SHP77 (cell line): ENCODE results near the gene WDR88.
"Not testable (repeated sequence)": the region's sequence is repeated elsewhere in the genome, so short reads cannot be mapped to it uniquely, and the experiment has no call there.

Source experiments
- DNase-seq, 2 experiments: peaks; one replicate each; lab custom pipeline; 2025; lab: John Stamatoyannopoulos, UW

The WDR88 gene

DNA sequence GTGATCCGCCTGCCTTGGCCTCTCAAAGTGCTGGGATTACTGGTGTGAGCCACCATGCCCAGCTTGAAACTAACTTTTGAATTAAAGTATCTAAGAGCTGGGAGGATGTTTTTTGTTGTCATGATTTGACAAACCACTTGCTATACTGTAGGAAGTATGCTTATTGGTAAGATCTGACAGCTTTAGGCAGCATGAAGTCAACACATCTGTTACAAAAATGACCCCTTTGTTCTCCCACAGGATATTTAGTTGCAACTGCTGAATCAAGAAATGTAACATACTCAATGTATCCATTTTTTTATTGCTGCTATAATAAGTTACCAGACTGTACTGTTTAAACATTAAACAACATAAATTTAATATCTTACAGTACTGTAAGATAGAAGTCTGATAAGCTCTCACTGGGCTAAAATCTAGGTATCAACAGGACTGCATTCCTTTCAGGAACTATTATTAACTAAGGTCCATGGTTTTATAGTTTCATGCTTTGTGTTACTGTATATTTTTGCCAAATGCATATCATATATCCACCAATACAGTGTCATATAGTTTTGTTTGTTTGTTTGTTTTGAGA is 39.4 kb downstream of the WDR88 start:
- DNase-seq = no peak

DNA sequence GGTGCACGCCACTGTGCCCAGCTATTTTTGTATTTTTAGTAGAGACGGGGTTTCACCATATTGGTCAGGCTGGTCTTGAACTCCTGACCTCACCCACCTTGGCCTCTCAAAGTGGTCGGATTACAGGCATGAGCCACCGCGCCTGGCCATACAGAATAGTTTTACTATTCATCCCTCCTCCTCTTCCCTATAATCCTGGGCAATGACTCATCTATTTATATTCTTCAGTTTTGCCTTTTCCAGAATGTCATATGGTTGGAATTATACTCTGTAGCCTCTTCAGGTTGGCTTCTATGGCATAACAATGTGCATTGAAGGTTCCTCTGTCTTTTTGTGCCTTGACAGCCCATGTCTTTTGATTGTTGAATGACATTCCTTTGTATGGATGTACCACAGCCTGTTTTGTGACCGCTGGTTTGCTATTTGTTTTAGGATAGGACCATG is 40.0 kb downstream of the WDR88 start:
- no peak for DNase-seq

DNA sequence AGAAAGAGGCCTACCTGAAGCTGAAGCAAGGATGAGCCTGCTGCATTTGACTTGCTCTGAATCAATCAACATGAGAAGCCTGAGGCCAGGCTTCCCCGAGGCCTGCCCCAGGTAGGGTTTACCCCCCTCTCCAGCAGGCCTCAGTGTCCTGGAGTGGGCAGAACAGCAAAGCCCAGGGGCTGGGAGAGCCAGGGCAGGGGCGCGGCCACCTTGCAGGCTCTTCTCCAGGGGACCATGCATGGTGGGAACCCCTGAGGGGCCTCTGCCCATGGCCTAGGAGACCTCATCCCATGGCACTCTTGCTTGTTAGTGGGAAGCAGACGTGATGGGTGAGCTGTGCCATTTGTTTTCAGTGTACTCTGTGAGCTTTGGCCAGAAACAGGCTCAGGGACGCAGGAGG is 42.3 kb downstream of the WDR88 start:
- no peak for DNase-seq

DNA sequence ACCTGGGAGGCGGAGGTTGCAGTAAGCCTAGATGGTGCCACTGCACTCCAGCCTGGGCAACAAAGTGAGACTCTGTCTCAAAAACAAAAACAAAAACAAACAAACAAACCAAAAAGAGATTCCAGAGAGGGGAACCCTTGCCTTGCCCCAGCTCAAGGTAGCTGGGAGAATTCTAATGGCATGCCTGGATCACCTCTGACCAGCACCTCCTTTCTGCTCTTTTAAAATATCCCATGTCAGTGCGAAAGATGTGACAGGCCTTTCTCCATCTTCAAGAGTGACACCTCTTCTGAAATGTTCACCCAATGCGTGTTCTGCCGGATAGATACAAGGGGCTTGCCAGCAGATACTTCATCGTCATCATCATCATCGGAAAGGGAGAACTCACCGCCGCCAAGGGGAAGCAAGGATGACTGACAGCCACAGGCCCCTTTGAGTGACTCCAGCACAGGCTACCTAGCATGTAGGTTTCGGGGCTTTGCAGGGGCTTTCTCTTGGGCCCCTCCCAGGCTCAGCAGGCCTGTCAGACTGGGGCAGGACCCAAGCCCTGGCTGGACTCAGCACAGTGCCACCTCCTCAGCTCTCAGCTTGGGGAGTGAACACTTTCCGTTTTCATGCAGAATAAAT is 43.4 kb downstream of the WDR88 start:
- DNase-seq = no peak

DNA sequence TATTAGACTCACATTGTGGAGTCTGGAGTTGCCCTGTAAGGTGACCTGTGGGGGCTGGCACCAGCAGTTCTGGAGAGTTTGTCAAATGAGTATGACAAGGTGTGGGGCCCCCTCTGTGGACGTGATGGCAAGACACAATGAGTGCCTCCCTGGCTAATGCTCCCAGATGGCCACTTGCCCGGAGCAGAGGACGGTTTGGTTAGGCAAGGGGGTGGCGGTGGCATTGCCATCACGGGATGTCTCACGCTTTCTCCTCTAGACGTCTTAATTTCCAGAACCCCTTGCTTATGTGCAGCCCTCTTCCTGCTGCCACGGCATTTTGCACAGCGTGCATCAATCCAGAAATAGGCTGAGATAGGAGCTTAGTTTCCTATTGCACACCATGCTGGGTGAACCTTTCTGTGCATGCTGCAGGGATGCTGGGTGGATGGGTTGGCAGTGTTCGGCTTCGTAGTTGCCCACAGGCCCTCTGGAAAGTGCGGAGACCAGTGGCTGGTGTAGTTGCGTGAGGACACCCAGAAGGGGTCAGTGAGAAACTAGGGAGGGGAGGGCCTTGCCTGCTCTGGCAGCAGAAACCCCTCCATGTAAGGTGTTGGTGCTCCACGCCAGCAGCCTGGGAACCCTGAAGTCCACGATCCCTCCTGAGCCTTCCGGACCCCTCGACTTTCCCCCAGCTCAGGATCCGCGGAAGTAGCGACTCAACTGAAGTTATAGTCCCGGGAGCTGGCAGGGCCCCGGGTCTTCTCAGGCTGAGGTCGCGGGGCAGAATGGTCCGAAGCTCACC is 44.2 kb downstream of the WDR88 start:
- DNase-seq = no peak

DNA sequence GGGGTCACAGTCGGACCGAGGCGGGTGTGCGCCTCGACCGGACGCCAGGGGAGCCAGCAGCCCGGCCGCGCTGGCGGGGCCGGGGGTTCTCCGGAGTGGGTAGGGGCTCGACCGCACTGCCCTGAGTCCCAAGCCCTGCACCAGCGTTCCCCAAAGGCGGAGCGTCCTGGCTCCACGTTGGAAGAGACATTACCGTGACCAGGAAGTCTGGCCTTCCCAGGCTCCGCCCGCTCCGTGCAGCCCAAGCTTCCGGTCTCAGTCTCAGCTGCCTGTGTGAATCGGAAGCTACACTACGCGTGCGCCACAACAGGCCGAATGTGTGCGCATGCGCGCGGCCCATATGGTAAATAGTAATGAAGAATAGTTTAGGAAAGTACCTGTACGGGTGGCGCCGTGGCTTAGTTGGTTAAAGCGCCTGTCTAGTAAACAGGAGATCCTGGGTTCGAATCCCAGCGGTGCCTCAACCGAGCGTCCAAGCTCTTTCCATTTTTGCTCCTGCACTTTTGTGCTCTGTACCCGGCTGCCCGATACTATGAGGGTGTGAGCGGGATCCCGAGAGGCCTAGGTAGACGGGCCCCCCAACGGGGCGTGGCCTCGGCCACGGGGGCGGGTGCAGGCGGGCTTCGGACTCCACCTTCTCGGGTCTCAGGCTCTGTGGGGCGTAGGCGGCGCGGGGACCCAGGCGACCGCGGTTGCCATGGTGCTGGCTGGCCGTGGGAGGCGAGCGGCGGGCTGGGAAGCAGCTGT is 44.9 kb downstream of the WDR88 start:
- DNase-seq = peak; percentile 96 to 98

DNA sequence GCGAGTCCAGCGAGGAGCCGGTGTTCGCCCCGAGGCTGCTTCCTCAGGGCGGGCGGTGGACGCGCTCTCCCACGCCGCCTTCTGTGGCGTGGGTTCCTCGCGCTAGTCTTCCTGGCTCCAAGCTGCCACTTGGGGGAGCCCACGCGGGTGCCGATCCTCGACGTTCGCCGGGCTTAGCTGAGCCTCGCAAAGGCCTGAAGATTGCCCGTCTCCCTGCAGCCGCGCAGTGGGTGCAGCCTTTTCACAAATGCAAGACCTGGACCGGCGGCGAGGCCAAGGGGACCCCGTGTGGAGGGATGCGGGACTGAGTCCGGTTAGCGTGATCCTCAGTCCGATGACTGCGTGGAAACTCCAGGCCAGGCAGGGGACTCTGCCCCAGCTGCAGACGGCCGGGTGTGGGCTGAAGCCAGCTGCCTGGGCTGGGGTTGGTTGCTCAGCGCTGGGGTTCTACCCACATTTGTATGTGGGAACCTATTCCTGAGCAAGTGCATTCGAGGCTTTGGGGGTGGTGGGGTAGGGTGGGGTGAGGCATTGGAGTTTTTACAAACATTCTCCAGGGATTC is 45.6 kb downstream of the WDR88 start:
- peak in 1 of 2 experiments; percentile 61 for DNase-seq

DNA sequence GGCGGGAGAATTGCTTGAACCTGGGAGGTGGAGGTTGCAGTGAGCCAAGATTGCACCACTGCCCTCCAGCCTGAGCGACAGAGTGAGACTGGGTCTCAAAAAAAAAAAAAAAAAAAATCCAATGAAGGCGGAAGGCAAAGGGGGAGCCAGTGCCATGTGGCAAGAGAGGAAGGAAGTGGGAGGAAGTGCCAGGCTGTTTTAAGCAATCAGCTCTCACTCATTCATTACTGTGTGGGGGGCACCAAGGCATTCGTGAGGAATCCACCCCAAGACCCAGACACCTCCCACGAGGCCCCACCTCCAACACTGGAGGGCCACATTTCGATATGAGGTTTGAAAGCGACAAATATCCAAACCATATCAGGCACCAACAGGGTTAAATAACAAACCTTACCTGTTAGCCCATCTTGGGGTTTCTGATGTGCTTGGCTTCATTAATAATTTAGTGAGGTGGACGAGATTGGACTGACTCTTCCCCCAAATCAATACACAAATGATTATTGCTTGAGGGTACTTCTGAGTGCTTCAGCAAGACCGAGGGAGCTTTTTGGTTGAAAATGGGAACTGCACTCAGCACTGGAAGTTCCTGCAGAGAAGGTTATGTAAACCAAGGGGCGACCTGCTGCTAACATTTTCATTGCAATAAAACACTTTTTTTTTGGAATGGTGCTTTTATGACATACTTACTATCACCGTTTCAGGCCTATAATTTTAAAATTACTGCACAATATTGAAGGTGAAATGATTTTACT is 54.7 kb downstream of the WDR88 start:
- DNase-seq = no peak

DNA sequence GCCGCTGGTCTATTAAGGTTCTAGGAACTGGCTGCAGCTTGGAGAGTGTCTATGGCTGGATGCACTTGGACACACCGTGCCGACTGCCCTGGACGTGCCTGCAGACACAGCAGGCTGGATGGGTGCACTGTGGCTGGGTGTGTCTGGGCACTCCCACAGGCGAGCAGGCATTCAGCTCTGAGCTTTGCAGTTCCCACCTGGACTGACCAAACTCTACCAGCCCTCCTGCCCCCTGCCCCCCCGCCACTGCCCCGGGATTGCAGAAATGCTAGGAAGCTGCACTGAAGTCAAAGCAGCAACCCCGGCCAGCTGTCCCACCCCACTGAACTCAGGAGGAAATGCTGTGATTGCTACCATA is 55.2 kb downstream of the WDR88 start:
- DNase-seq = no peak

DNA sequence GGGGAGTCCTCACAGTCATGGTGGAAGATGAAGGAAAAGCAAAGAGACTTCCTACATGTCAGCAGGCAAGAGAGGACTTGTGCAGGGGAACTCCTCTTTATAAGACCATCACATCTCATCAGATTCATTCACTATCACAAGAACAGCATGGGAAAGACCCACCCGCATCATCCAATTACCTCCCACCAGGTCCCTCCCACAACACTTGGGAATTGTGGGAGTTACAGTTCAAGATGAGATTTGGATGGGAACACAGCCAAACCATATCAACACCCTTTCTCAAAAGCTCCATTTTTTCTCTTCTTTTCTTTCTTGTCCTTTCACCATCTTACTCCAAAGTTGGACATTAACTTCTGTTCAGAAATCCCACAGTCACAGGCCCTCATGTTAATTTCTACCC is 57.5 kb downstream of the WDR88 start:
- DNase-seq = no peak

DNA sequence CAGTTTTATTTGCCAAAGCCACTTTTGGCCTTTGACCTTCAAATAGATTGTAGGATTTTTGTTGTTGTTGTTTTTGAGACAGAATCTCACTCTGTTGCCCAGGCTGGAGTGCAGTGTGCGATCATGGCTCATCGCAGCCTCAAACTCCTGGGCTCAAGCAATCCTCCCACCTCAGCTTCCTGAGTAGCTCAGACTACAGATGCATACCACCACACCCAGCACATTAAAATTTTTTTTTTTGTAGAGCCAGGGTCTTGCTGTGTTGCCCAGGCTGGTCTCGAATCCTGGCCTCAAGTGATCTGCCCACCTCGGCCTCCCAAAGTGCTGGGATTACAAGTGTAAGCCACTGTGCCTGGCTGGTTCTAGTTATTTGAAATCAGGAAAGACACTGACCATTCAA is 59.2 kb downstream of the WDR88 start:
- not testable (repeated sequence) for DNase-seq

DNA sequence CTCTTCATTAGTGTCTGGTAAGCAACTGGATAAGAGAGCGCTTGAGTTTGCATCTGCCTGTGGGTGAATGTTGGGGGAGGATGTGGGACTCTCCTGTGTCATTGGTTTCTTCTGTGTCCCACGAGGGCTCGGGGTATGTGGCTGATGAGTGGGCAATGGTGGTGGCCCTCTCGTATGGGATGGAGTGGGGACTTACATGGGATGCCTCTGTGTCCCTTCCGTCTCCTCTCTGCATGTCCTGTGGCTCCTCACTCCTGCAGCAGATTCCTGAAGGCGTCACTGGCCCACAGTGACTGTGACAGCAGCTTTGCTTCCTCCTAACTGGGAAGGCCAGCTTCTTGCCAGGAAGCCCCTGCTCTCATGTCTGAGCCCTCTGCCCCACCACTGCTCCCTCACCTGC is 59.6 kb downstream of the WDR88 start:
- DNase-seq = no peak

DNA sequence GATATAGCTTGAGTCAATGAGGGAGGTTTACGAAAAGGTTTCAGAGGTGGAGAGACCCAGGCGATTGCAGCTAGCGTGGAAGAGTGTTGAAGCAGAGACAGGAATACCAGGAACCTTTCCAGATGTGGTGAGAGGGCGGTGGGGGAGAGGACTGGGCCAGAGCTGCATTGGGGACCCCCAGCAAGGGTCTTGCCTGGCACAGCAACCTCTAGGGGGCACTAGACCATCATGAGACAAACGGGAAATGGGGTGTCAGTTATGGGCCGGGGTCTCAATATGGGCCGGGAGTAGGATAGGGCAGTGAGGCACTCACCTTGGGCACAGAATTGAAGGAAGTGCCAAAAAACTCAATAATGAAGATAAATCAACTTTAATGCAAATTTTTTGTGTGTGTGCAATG is 60.1 kb downstream of the WDR88 start:
- no peak for DNase-seq

DNA sequence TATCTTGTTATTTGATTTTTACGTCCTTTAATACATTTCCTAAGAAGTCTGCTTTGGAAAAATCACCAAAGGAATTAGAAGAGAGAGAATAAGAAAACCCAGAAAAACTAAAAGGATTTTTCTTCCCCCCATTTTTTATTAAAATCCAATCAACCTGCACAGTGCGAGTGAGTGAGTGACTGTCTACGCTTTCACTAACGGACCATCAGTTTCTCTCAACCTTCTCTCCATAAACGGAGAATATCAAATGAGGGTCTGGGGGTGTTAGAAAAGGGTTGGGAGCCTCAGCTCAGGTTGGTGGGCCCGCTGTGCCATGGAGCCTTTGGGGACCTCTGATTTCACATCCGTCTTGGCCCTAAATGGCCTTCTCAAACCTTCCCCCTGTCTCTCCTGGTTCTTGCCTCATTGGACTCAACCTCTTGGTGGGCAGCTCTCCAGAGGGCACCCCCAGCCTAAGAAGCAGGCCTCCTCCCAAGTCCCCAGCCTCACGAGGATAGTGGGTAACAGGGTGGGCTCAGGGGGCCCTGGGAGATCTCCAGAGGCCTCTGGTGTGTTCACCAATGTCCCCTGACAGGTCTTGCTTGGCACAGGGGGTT is 61.5 kb downstream of the WDR88 start:
- DNase-seq = no peak

DNA sequence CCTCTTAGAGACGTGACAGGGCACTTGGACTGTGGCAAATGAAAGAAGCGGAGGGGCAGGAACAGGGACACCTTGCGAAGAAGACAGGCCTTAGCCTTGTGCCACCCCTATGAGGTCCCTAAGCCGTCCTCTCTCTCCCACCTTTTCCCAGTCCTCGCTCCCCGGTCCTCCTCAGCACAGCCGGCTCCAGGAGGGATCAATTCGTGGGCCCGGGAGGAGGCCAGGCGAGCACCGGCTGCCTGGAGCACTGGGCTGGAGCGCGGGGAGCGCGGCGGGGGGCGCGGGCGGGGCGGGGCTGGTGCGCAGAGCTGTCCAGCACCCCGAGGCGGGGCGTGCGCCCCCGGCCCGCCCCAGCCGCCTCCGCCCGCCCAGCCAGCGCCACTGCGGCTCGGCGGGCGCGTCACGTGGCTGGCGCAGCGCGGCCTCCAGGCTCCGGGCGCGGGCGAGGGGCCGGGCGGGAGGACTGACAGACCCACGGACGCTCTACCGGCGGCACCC is 62.0 kb downstream of the WDR88 start, which contains the start of gene LRP3:
Gene LRP3 (plus strand): TSS at position 466 of the 498 bp plus-strand sequence. CDS start 456 bp downstream, outside the sequence.
- no peak for DNase-seq

DNA sequence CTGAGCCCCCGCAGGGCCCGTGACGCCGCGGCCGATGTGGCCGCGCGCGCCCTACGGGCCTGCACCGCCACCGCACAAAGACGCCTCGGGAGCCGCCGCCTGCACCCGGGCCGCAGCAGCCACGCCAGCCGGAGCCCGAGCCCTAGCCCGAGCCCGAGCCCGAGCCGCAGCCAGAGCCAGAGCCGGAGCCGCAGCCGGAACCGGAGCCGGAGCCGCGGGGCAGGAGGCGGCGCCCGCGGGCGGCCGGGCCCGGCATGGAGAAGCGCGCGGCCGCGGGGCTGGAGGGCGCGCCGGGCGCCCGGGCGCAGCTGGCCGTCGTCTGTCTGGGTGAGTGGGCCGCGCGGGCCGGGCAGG is 62.6 kb downstream of the WDR88 start:
- no peak for DNase-seq

DNA sequence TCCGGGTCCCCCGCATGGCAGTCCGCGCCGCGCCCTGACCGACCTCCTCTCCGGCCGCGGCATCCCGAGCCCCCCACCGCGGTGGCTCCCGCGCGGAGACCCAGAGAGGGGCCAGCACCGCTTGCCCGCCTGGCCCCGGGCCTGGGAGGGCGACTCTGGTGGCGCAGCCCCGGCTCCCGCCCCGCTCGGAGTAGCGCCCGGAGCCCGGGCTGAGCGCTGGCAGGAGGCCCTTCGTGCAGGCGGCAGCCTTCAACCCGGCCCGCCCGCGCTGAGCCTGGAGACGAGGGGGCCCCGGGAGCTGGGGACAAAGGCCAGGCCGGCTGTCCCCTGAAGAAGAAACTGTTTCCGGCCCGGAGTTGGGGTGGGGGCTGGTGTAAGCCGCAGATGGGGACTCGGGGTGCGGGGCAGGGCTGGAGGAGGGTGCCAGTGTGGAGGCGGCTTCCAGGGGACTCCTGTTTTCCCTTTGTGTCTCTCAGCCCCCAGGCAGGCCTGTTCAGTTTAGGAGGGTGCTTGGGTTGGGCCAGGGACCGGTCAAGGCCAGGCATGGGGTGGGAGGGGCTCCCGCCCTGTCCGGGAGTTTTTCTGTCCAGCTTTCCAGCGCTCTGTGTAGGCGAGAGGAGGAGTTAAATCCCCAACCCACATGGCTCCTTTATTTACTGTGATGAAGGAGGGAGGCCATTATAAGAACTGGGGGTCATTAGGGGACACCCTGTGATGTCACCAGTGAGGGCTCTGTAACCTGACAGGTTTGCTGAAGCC is 63.2 kb downstream of the WDR88 start:
- no peak for DNase-seq

DNA sequence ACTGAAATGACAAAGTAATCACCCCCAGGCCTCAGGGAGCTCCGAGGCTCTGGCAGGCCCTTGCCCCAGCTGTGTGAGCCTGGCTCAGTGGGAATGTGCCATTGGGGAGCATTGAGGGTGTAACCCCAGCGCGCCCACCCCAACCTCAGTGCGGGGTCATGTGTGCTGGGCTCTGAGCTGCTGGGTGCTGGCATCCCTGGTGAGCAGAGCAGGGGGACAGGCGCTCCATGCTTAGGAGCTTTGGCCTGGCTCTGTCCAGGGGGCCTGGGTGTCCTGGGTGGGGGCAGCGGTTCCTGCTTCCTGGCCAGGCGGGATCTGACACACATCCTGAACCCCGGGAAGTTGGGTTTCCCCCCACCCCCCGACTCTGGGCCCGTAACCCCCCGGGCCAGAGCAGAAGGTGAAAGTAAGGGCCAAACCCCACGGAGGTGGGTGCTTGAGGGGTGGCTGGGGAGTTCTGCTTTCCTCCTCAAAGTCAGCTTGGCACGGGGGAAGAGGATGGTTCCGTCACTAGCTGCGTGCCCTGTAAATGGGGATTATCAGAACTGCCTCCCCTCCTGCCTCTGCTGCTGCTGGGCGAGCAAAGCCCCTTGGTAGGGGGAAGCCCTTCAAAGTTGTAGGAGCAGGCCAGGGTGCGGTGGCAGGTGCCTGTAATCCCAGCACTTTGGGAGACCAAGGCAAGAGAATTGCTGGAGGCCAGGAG is 63.9 kb downstream of the WDR88 start:
- no peak for DNase-seq

DNA sequence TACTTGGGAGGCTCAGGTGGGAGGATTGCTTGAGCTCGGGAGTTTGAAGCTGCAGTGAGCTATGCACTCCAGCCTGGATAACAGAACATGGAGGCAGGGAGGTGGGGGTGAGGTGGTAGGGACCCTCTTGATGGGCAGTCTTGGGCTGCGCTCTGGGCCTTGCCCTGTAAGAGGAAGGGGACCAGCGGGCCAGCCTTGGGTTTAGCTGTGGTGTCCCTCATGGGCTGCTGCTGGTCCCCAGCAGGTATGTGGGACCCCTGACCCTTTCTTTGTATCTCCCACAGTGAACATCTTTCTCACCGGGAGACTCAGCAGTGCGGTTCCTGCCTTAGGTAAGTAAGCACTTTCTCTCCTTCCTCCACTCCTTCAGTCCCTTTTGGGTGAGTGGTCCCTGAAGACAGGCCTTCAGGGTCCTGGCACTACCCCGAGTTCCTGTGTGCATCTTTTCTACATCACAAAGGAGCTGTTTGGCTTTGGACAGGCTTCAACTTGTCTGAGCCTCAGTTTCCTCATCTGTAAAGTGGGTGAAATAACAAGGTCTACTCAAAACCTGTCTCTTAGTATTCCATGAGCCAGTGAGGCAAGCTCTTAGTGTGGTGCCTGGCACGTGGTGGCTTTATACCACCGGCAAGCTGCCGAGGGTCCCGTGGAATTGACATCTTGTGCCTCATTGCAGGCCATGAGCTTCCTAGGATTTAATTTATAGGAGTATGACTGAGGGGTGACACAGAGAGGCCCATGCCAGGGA is 64.7 kb downstream of the WDR88 start:
- DNase-seq = no peak
